ENCODE measurements around the gene TCEAL8. TPM values are rescaled to one million over a fixed set of nuclear protein-coding genes. Genes with fewer than 3 reads are reported as not detected.

The TCEAL8 gene
- total RNA-seq, 1 experiment from 2014 or later: 74.6 TPM

DNA sequence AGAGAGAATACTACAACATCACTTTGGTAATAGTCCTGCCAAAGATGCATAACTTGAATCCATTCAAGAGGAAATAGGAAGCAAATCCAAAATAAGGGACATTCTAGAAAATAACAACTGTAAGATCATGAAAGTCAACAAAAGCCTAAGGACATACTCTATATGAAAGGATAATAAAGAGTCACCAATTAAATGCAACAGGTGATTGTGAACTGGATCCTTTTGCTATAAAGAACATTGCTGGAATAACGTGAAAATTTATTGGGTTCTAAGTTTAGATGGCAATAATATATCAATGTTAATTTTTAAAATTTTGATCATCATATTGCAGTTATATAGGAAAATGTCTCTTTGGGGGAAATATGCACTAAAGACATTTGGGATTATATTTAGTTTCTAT, 20.1 kb downstream of the TCEAL8 start:
- Mint-ChIP-seq H3K4me1 (peaks cover 8% of the 10 kb centered on the region), H3K9me3 (no peaks in the 10 kb centered on the region), H3K27me3 (ENCODE audit: low read depth) (peaks cover 10% of the 10 kb centered on the region; the same call in 1 of the 2 replicates), H3K27ac (no peak overlapping the region), H3K36me3 (no peaks in the 10 kb centered on the region), H3K4me3 (no peak overlapping the region)
- TF ChIP-seq, protein P1, sequence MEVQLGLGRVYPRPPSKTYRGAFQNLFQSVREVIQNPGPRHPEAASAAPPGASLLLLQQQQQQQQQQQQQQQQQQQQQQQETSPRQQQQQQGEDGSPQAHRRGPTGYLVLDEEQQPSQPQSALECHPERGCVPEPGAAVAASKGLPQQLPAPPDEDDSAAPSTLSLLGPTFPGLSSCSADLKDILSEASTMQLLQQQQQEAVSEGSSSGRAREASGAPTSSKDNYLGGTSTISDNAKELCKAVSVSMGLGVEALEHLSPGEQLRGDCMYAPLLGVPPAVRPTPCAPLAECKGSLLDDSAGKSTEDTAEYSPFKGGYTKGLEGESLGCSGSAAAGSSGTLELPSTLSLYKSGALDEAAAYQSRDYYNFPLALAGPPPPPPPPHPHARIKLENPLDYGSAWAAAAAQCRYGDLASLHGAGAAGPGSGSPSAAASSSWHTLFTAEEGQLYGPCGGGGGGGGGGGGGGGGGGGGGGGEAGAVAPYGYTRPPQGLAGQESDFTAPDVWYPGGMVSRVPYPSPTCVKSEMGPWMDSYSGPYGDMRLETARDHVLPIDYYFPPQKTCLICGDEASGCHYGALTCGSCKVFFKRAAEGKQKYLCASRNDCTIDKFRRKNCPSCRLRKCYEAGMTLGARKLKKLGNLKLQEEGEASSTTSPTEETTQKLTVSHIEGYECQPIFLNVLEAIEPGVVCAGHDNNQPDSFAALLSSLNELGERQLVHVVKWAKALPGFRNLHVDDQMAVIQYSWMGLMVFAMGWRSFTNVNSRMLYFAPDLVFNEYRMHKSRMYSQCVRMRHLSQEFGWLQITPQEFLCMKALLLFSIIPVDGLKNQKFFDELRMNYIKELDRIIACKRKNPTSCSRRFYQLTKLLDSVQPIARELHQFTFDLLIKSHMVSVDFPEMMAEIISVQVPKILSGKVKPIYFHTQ (CRISPR knock-in tag; IDR thresholded peaks at IDR 0.05): no peak
- no peak for ATAC-seq
- ChIA-PET POLR2A (no interaction called here), CTCF (no interaction called here)
- no peak for DNase-seq (ENCODE audit: low spot score)

DNA sequence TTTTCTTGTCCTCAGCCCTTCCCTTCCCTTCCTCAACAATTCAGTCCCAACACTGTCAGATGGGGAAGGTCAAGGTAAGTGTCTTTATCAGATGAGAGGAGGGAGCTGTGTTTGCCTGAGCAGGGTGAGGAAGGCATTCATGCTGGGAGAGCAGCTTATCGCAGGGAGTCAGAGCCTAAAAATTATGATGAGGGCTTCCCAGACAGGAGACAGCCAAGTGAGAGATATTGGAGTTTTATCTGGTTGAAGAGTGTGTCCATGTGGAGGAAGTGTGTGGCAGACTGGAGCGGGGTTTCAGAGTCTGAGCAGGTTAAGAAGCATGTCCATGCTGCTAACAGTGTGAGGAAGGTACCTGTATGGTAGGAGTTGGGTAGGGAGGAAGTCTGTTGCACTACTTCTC, 21.7 kb downstream of the TCEAL8 start:
- H3K27ac Mint-ChIP-seq: no peak overlapping the region
- ATAC-seq: no peak
- H3K4me1 Mint-ChIP-seq: peaks cover 8% of the 10 kb centered on the region
- peaks cover 17% of the 10 kb centered on the region for H3K27me3 Mint-ChIP-seq (ENCODE audit: low read depth)
- H3K9me3 Mint-ChIP-seq: no peaks in the 10 kb centered on the region
- POLR2A ChIA-PET: no interaction called here
- H3K4me3 Mint-ChIP-seq: no peak overlapping the region
- no peak for TF ChIP-seq RELA (CRISPR knock-in tag; IDR thresholded peaks at IDR 0.05; ENCODE audit: borderline replicate concordance)
- TF ChIP-seq ATF1 (CRISPR knock-in tag; IDR thresholded peaks at IDR 0.05): no peak
- TF ChIP-seq ZBTB21 (CRISPR knock-in tag; IDR thresholded peaks at IDR 0.05; ENCODE audit: borderline replicate concordance): no peak
- TF ChIP-seq, protein P2, sequence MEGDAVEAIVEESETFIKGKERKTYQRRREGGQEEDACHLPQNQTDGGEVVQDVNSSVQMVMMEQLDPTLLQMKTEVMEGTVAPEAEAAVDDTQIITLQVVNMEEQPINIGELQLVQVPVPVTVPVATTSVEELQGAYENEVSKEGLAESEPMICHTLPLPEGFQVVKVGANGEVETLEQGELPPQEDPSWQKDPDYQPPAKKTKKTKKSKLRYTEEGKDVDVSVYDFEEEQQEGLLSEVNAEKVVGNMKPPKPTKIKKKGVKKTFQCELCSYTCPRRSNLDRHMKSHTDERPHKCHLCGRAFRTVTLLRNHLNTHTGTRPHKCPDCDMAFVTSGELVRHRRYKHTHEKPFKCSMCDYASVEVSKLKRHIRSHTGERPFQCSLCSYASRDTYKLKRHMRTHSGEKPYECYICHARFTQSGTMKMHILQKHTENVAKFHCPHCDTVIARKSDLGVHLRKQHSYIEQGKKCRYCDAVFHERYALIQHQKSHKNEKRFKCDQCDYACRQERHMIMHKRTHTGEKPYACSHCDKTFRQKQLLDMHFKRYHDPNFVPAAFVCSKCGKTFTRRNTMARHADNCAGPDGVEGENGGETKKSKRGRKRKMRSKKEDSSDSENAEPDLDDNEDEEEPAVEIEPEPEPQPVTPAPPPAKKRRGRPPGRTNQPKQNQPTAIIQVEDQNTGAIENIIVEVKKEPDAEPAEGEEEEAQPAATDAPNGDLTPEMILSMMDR (IDR thresholded peaks at IDR 0.05): no peak
- TF ChIP-seq JAZF1 (CRISPR knock-in tag; IDR thresholded peaks at IDR 0.05): no peak
- TF ChIP-seq, protein P3, sequence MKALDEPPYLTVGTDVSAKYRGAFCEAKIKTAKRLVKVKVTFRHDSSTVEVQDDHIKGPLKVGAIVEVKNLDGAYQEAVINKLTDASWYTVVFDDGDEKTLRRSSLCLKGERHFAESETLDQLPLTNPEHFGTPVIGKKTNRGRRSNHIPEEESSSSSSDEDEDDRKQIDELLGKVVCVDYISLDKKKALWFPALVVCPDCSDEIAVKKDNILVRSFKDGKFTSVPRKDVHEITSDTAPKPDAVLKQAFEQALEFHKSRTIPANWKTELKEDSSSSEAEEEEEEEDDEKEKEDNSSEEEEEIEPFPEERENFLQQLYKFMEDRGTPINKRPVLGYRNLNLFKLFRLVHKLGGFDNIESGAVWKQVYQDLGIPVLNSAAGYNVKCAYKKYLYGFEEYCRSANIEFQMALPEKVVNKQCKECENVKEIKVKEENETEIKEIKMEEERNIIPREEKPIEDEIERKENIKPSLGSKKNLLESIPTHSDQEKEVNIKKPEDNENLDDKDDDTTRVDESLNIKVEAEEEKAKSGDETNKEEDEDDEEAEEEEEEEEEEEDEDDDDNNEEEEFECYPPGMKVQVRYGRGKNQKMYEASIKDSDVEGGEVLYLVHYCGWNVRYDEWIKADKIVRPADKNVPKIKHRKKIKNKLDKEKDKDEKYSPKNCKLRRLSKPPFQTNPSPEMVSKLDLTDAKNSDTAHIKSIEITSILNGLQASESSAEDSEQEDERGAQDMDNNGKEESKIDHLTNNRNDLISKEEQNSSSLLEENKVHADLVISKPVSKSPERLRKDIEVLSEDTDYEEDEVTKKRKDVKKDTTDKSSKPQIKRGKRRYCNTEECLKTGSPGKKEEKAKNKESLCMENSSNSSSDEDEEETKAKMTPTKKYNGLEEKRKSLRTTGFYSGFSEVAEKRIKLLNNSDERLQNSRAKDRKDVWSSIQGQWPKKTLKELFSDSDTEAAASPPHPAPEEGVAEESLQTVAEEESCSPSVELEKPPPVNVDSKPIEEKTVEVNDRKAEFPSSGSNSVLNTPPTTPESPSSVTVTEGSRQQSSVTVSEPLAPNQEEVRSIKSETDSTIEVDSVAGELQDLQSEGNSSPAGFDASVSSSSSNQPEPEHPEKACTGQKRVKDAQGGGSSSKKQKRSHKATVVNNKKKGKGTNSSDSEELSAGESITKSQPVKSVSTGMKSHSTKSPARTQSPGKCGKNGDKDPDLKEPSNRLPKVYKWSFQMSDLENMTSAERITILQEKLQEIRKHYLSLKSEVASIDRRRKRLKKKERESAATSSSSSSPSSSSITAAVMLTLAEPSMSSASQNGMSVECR (CRISPR knock-in tag; IDR thresholded peaks at IDR 0.05; ENCODE audit: borderline replicate concordance): no peak
- TF ChIP-seq, protein P1 (CRISPR knock-in tag; IDR thresholded peaks at IDR 0.05): no peak
- no peak for TF ChIP-seq NFE2L1 (CRISPR knock-in tag; IDR thresholded peaks at IDR 0.05)
- TF ChIP-seq NR3C1 (CRISPR knock-in tag; conservative IDR thresholded peaks at IDR 0.05; ENCODE audit: low read depth): no peak
- TF ChIP-seq, protein P4, sequence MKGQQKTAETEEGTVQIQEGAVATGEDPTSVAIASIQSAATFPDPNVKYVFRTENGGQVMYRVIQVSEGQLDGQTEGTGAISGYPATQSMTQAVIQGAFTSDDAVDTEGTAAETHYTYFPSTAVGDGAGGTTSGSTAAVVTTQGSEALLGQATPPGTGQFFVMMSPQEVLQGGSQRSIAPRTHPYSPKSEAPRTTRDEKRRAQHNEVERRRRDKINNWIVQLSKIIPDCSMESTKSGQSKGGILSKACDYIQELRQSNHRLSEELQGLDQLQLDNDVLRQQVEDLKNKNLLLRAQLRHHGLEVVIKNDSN (CRISPR knock-in tag; IDR thresholded peaks at IDR 0.05): no peak
- TF ChIP-seq, protein P5, sequence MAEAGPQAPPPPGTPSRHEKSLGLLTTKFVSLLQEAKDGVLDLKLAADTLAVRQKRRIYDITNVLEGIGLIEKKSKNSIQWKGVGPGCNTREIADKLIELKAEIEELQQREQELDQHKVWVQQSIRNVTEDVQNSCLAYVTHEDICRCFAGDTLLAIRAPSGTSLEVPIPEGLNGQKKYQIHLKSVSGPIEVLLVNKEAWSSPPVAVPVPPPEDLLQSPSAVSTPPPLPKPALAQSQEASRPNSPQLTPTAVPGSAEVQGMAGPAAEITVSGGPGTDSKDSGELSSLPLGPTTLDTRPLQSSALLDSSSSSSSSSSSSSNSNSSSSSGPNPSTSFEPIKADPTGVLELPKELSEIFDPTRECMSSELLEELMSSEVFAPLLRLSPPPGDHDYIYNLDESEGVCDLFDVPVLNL (CRISPR knock-in tag; IDR thresholded peaks at IDR 0.05; ENCODE audit: borderline replicate concordance, low read depth): no peak
- TF ChIP-seq NFATC4 (CRISPR knock-in tag; IDR thresholded peaks at IDR 0.05): no peak
- no peak for TF ChIP-seq GTF2I (CRISPR knock-in tag; conservative IDR thresholded peaks at IDR 0.05)
- no peak for TF ChIP-seq TEAD4 (CRISPR knock-in tag; IDR thresholded peaks at IDR 0.05)
- TF ChIP-seq ZNF396 (CRISPR knock-in tag; IDR thresholded peaks at IDR 0.05; ENCODE audit: borderline replicate concordance): no peak
- TF ChIP-seq, protein P6, sequence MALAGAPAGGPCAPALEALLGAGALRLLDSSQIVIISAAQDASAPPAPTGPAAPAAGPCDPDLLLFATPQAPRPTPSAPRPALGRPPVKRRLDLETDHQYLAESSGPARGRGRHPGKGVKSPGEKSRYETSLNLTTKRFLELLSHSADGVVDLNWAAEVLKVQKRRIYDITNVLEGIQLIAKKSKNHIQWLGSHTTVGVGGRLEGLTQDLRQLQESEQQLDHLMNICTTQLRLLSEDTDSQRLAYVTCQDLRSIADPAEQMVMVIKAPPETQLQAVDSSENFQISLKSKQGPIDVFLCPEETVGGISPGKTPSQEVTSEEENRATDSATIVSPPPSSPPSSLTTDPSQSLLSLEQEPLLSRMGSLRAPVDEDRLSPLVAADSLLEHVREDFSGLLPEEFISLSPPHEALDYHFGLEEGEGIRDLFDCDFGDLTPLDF (CRISPR knock-in tag; IDR thresholded peaks at IDR 0.05): no peak
- TF ChIP-seq, protein P7, sequence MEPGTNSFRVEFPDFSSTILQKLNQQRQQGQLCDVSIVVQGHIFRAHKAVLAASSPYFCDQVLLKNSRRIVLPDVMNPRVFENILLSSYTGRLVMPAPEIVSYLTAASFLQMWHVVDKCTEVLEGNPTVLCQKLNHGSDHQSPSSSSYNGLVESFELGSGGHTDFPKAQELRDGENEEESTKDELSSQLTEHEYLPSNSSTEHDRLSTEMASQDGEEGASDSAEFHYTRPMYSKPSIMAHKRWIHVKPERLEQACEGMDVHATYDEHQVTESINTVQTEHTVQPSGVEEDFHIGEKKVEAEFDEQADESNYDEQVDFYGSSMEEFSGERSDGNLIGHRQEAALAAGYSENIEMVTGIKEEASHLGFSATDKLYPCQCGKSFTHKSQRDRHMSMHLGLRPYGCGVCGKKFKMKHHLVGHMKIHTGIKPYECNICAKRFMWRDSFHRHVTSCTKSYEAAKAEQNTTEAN (CRISPR knock-in tag; IDR thresholded peaks at IDR 0.05): no peak
- CTCF ChIA-PET: no interaction called here
- H3K36me3 Mint-ChIP-seq: no peaks in the 10 kb centered on the region
- DNase-seq (ENCODE audit: low spot score): no peak
